ENCODE results near the gene GCAT. TPM values are rescaled to one million over a fixed set of nuclear protein-coding genes. Genes with fewer than 3 reads are reported as not detected.

Gene GCAT
- total and polyA plus RNA-seq, 4 donors, result 9.3 to 31.1 (median 14.5) TPM

GRCh38 chr22:37769056-37769455 is 38.7 kb upstream of the GCAT start:
- DNase-seq (no peak), ATAC-seq (ENCODE audit: insufficient read depth, low FRiP score) (no peak)
- H3K9ac ChIP-seq (ENCODE audit: insufficient read depth in 1 of 2, low read length in 2 of 2), result no peak overlapping the region
- H3K9me3 ChIP-seq (ENCODE audit: control insufficient read depth in 4 of 4, insufficient read depth in 3 of 4, low read length in 3 of 4), result no peaks in the 10 kb centered on the region
- H3K4me3 ChIP-seq, result no peak overlapping the region
- WGBS, 2 donors, result 97% methylated on average over 24 of the region's 24 CpGs
- no peak for TF ChIP-seq CTCF (IDR thresholded peaks at IDR 0.05; ENCODE audit: control extremely low read depth, extremely low read depth)
- peaks cover 21 to 62% (median 33%) of the 10 kb centered on the region in 4 donors for H3K36me3 ChIP-seq (ENCODE audit: control insufficient read depth in 4 of 4, insufficient read depth in 4 of 4, low read length in 4 of 4)
- H3K27me3 ChIP-seq (ENCODE audit: control insufficient read depth in 3 of 3, insufficient read depth in 3 of 3, low read length in 2 of 3), result no peaks in the 10 kb centered on the region
- no peak overlapping the region for H3K27ac ChIP-seq (ENCODE audit: low read depth in 1 of 2, low read length in 1 of 2)
- no peaks in the 10 kb centered on the region for H3K4me1 ChIP-seq (ENCODE audit: control insufficient read depth in 5 of 5, insufficient read depth in 5 of 5, low read length in 5 of 5)

GRCh38 chr22:37771081-37771480 is 36.7 kb upstream of the GCAT start:
- WGBS, 2 donors, result 64 to 68% methylated on average over 4 of the region's 4 CpGs
- H3K4me3 ChIP-seq, result no peak overlapping the region
- TF ChIP-seq CTCF (IDR thresholded peaks at IDR 0.05; ENCODE audit: control extremely low read depth, extremely low read depth), result no peak
- no peak overlapping the region for H3K27ac ChIP-seq (ENCODE audit: low read depth in 1 of 2, low read length in 1 of 2)
- no peak for ATAC-seq (ENCODE audit: insufficient read depth, low FRiP score)
- H3K36me3 ChIP-seq (ENCODE audit: control insufficient read depth in 4 of 4, insufficient read depth in 4 of 4, low read length in 4 of 4), result peaks cover 23 to 61% (median 33%) of the 10 kb centered on the region in 4 donors
- H3K9ac ChIP-seq (ENCODE audit: insufficient read depth in 1 of 2, low read length in 2 of 2), result no peak overlapping the region
- no peaks in the 10 kb centered on the region for H3K9me3 ChIP-seq (ENCODE audit: control insufficient read depth in 4 of 4, insufficient read depth in 3 of 4, low read length in 3 of 4)
- no peak for DNase-seq
- H3K4me1 ChIP-seq (ENCODE audit: control insufficient read depth in 5 of 5, insufficient read depth in 5 of 5, low read length in 5 of 5), result no peaks in the 10 kb centered on the region
- no peaks in the 10 kb centered on the region for H3K27me3 ChIP-seq (ENCODE audit: control insufficient read depth in 3 of 3, insufficient read depth in 3 of 3, low read length in 2 of 3)

GRCh38 chr22:37771702-37772427 is 35.9 kb upstream of the GCAT start:
- no peak for TF ChIP-seq CTCF (IDR thresholded peaks at IDR 0.05; ENCODE audit: control extremely low read depth, extremely low read depth)
- Histone ChIP-seq H3K27ac (ENCODE audit: low read depth in 1 of 2, low read length in 1 of 2) (no peak overlapping the region), H3K36me3 (ENCODE audit: control insufficient read depth in 4 of 4, insufficient read depth in 4 of 4, low read length in 4 of 4) (peaks cover 21 to 56% (median 34%) of the 10 kb centered on the region in 4 donors), H3K4me3 (no peak overlapping the region), H3K27me3 (ENCODE audit: control insufficient read depth in 3 of 3, insufficient read depth in 3 of 3, low read length in 2 of 3) (no peaks in the 10 kb centered on the region), H3K9ac (ENCODE audit: insufficient read depth in 1 of 2, low read length in 2 of 2) (no peak overlapping the region), H3K9me3 (ENCODE audit: control insufficient read depth in 4 of 4, insufficient read depth in 3 of 4, low read length in 3 of 4) (no peaks in the 10 kb centered on the region), H3K4me1 (ENCODE audit: control insufficient read depth in 5 of 5, insufficient read depth in 5 of 5, low read length in 5 of 5) (no peaks in the 10 kb centered on the region)
- WGBS, 2 donors, result 87 to 91% methylated on average over 17 of the region's 17 CpGs
- DNase-seq (no peak), ATAC-seq (ENCODE audit: insufficient read depth, low FRiP score) (no peak)
